H9 (cell line): ENCODE data around the gene SUOX. TPM values are rescaled to one million over a fixed set of nuclear protein-coding genes. Genes with fewer than 3 reads are reported as not detected.
"Not testable (repeated sequence)": the region's sequence is repeated elsewhere in the genome, so short reads cannot be mapped to it uniquely, and the experiment has no call there.

Experiments
- DNase-seq: peaks from one replicate; pipeline ENCODE4 v3.0.0-alpha.2; 2017
- H2AFZ ChIP-seq: one replicate; pipeline ENCODE4 v1.6.1; 2013; ENCODE audit warnings: mild to moderate bottlenecking, low read length, control low read depth, moderate library complexity
- H2AK5ac ChIP-seq: 2 replicates; pipeline ENCODE4 v1.6.1; 2013; ENCODE audit warnings: low read length, control low read depth, mixed read lengths; ENCODE audit not compliant: insufficient read length
- H2BK120ac ChIP-seq: one replicate; pipeline ENCODE4 v1.6.1; 2013; ENCODE audit warnings: low read depth, mild to moderate bottlenecking, low read length, control low read depth, inconsistent platforms; ENCODE audit not compliant: poor library complexity, severe bottlenecking
- H2BK12ac ChIP-seq: 2 replicates; pipeline ENCODE4 v1.6.1; 2013; ENCODE audit warnings: low read length, control low read depth, mixed read lengths, low read depth; ENCODE audit not compliant: insufficient read length
- H2BK15ac ChIP-seq: 2 replicates; pipeline ENCODE4 v1.6.1; 2013; ENCODE audit warnings: low read depth, low read length, control low read depth
- H2BK20ac ChIP-seq: one replicate; pipeline ENCODE4 v1.6.1; 2013; ENCODE audit warnings: low read depth, mild to moderate bottlenecking, low read length, control low read depth, inconsistent platforms; ENCODE audit not compliant: poor library complexity, severe bottlenecking
- H2BK5ac ChIP-seq: 2 replicates; pipeline ENCODE4 v1.6.1; 2013; ENCODE audit warnings: low read length, control low read depth, mixed read lengths; ENCODE audit not compliant: insufficient read length
- H3K14ac ChIP-seq: 2 replicates; pipeline ENCODE4 v1.6.1; 2013; ENCODE audit warnings: low read length, control low read depth; ENCODE audit not compliant: insufficient read depth
- H3K18ac ChIP-seq: 2 replicates; pipeline ENCODE4 v1.6.1; 2013; ENCODE audit warnings: low read depth, mild to moderate bottlenecking, mixed read lengths, low read length, control low read depth; ENCODE audit not compliant: insufficient read length
- H3K23ac ChIP-seq: 2 replicates; pipeline ENCODE4 v1.6.1; 2013; ENCODE audit warnings: low read length, control low read depth, mixed read lengths, low read depth; ENCODE audit not compliant: insufficient read length
- H3K23me2 ChIP-seq: 2 replicates; pipeline ENCODE4 v1.6.1; 2013; ENCODE audit warnings: low read depth, mild to moderate bottlenecking, mixed read lengths, low read length, control low read depth; ENCODE audit not compliant: insufficient read length, poor library complexity, severe bottlenecking
- H3K27ac ChIP-seq: 2 replicates; pipeline ENCODE4 v1.5.1; 2013; ENCODE audit warnings: low read length, control low read depth, mixed read lengths, low read depth; ENCODE audit not compliant: insufficient read length
- H3K27me3 ChIP-seq: 2 replicates; pipeline ENCODE4 v1.6.1; 2013; ENCODE audit warnings: low read length, control low read depth, inconsistent platforms; ENCODE audit not compliant: insufficient read depth
- H3K4ac ChIP-seq: 2 replicates; pipeline ENCODE4 v1.6.1; 2013; ENCODE audit warnings: low read depth, mild to moderate bottlenecking, control low read depth, inconsistent platforms, low read length, moderate library complexity
- H3K4me1 ChIP-seq: 2 replicates; pipeline ENCODE4 v1.6.1; 2013; ENCODE audit warnings: low read length, control low read depth, inconsistent platforms; ENCODE audit not compliant: insufficient read depth
- H3K4me2 ChIP-seq: 2 replicates; pipeline ENCODE4 v1.6.1; 2013; ENCODE audit warnings: low read length, control low read depth, mixed read lengths; ENCODE audit not compliant: insufficient read length, insufficient read depth
- H3K56ac ChIP-seq: 2 replicates; pipeline ENCODE4 v1.6.1; 2013; ENCODE audit warnings: low read depth, mild to moderate bottlenecking, mixed read lengths, low read length, control low read depth; ENCODE audit not compliant: insufficient read length
- H3K79me1 ChIP-seq: 2 replicates; pipeline ENCODE4 v1.6.1; 2013; ENCODE audit warnings: low read depth, mild to moderate bottlenecking, moderate library complexity, low read length, control low read depth, inconsistent platforms; ENCODE audit not compliant: insufficient read depth, poor library complexity, severe bottlenecking
- H3K79me2 ChIP-seq: 2 replicates; pipeline ENCODE4 v1.6.1; 2013; ENCODE audit warnings: low read length, control low read depth, inconsistent platforms; ENCODE audit not compliant: insufficient read depth
- H3K9ac ChIP-seq: 2 replicates; pipeline ENCODE4 v1.6.1; 2013; ENCODE audit warnings: low read length, control low read depth, mixed read lengths; ENCODE audit not compliant: insufficient read length; ENCODE audit errors: extremely low read depth
- H3K9me3 ChIP-seq: one replicate; pipeline ENCODE4 v1.6.1; 2013; ENCODE audit warnings: low read depth, low read length, inconsistent platforms; ENCODE audit not compliant: control insufficient read depth
- H3T11ph ChIP-seq: one replicate; pipeline ENCODE4 v1.6.1; 2013; ENCODE audit warnings: mild to moderate bottlenecking, low read length, control low read depth, inconsistent platforms
- H4K20me1 ChIP-seq: one replicate; pipeline ENCODE4 v1.6.1; 2013; ENCODE audit not compliant: control insufficient read depth, insufficient read length, insufficient read depth
- H4K5ac ChIP-seq: 2 replicates; pipeline ENCODE4 v1.6.1; 2013; ENCODE audit warnings: low read depth, mild to moderate bottlenecking, mixed read lengths, low read length, control low read depth; ENCODE audit not compliant: insufficient read length
- H4K8ac ChIP-seq: replicated peaks from 2 replicates; pipeline ENCODE4 v1.6.1; 2013; ENCODE audit warnings: low read length, control low read depth, mixed read lengths, low read depth; ENCODE audit not compliant: insufficient read length
- H4K91ac ChIP-seq: 2 replicates; pipeline ENCODE4 v1.6.1; 2013; ENCODE audit warnings: low read depth, mild to moderate bottlenecking, moderate library complexity, mixed read lengths, low read length, control low read depth; ENCODE audit not compliant: insufficient read length
- H3K27ac Mint-ChIP-seq, 3 experiments: 2 replicates in 2 of 3; 3 replicates in 1 of 3; pipeline ENCODE4 v1.8.0; 2020 to 2021; ENCODE audit warnings: mixed read lengths in 3 of 3, mild to moderate bottlenecking in 1 of 3, moderate library complexity in 1 of 3
- H3K27me3 Mint-ChIP-seq: 2 replicates; pipeline ENCODE4 v1.8.0; 2021; ENCODE audit warnings: low read depth, mild to moderate bottlenecking, moderate library complexity, mixed read lengths
- H3K36me3 Mint-ChIP-seq, 3 experiments: 2 replicates in 2 of 3; 3 replicates in 1 of 3; pipeline ENCODE4 v1.8.0; 2020 to 2021; ENCODE audit warnings: low read depth in 3 of 3, mixed read lengths in 3 of 3; ENCODE audit not compliant: insufficient read depth in 1 of 3
- H3K4me1 Mint-ChIP-seq, 2 experiments: 2 replicates each; pipeline ENCODE4 v1.8.0; 2020; ENCODE audit warnings: mixed read lengths in 2 of 2
- H3K4me3 Mint-ChIP-seq, 2 experiments: 2 replicates in 1 of 2; 3 replicates in 1 of 2; pipeline ENCODE4 v1.8.0; 2020 to 2021; ENCODE audit warnings: mild to moderate bottlenecking in 2 of 2, mixed read lengths in 2 of 2, moderate library complexity in 1 of 2
- H3K9me3 Mint-ChIP-seq, 2 experiments: 2 replicates in 1 of 2; 3 replicates in 1 of 2; pipeline ENCODE4 v1.8.0; 2020; ENCODE audit warnings: mild to moderate bottlenecking in 2 of 2, mixed read lengths in 2 of 2, moderate library complexity in 1 of 2
- WGBS: extraction: QIAGEN DNeasy Blood & Tissue Kit; methylation state at CpG from one replicate; pipeline ENCODE4 v1.1.7; 2013; ENCODE audit warnings: missing lambda C conversion rate, low lambda C conversion rate, mixed read lengths; ENCODE audit not compliant: insufficient read length; ENCODE audit errors: extremely low coverage; 5-methylcytosine and 5-hydroxymethylcytosine counted together
- total RNA-seq: library from RNA; stranded (reverse); gene quantifications from 2 replicates; pipeline ENCODE4 v1.2.1, GENCODE V29; 2021

The SUOX gene
- total RNA-seq, 1 experiment from 2014 or later, result 21.0 TPM

DNA sequence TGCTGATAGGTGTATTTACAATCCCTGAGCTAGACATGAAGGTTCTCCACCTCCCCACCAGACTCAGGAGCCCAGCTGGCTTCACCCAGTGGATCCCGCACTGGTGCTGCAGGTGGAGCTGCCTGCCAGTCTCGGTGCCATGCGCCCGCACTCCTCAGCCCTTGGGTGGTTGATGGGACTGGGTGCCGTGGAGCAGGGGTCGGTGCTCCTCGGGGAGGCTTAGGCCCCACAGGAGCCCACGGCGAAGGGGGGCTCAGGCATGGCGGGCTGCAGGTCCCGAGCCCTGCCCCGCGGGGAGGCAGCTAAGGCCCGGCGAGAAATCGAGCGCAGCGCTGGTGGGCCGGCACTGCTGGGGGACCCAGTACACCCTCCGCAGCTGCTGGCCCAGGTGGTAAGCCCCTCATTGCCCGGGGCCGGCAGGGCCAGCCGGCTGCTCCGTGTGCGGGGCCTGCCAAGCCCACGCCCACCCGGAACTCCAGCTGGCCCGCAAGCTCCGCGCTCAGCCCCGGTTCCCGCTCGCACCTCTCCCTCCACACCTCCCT lies 3.0 kb downstream of the SUOX start:
- H3K79me1 ChIP-seq, H2BK120ac ChIP-seq, H3K9me3 ChIP-seq, H3K27me3 ChIP-seq, H4K8ac ChIP-seq, H3K23ac ChIP-seq, H3K14ac ChIP-seq, H3T11ph ChIP-seq, H4K91ac ChIP-seq, H3K4me1 ChIP-seq, H3K79me2 ChIP-seq, H4K20me1 ChIP-seq, H3K27me3 Mint-ChIP-seq, H4K5ac ChIP-seq, H2BK5ac ChIP-seq, H3K18ac ChIP-seq, DNase-seq, H3K9ac ChIP-seq, H3K4me2 ChIP-seq, H3K23me2 ChIP-seq, H2BK15ac ChIP-seq, H3K9me3 Mint-ChIP-seq, H2AK5ac ChIP-seq, H3K4me3 Mint-ChIP-seq, H2AFZ ChIP-seq, H3K27ac ChIP-seq, H2BK12ac ChIP-seq, H2BK20ac ChIP-seq, H3K4ac ChIP-seq, H3K56ac ChIP-seq: not testable (repeated sequence)
- Mint-ChIP-seq H3K36me3 (peaks cover 23 to 47% (median 43%) of the 10 kb centered on the region in 3 experiments), H3K27ac (peak overlapping the region in 2 of 3 experiments; percentile 68 to 88; a peak in 2 of 7 replicates), H3K4me1 (peaks cover 6 to 11% of the 10 kb centered on the region in 2 experiments; a peak in 3 of 4 replicates)
- WGBS, result no CpG with 5 or more reads among the region's 33 CpGs
